ENCODE data around the gene C6orf52.
"Not testable (repeated sequence)": the region's sequence is repeated elsewhere in the genome, so short reads cannot be mapped to it uniquely, and the experiment has no call there.

Gene C6orf52

GRCh38 chr6:10722820-10723566 lies 28.6 kb upstream of the C6orf52 start, which contains the start of gene TMEM14C:
TMEM14C (plus strand) TSS chr6:10723070; CDS start chr6:10724614, 1,544 bp downstream.
- H3K9me3 ChIP-seq, result no peaks in the 10 kb centered on the region
- peak within 1 kb of the TSS; percentile 67 to 85 for H3K4me3 ChIP-seq (ENCODE audit: low read depth in 1 of 2, low read length in 1 of 2)
- no peak for TF ChIP-seq CTCF (IDR thresholded peaks at IDR 0.05)
- no peaks in the 10 kb centered on the region for H3K27me3 ChIP-seq
- H3K27ac ChIP-seq, result peak within 1 kb of the TSS; percentile 66
- H3K36me3 ChIP-seq, result no peaks in the 10 kb centered on the region
- peaks cover 12 to 24% of the 10 kb centered on the region in 2 experiments for H3K4me1 ChIP-seq (ENCODE audit: control insufficient read depth in 1 of 2, insufficient read depth in 1 of 2, low read depth in 1 of 2, low read length in 1 of 2)

GRCh38 chr6:10722570-10722819 lies 28.1 kb upstream of the C6orf52 start:
- H3K9me3 ChIP-seq, result no peaks in the 10 kb centered on the region
- peaks cover 12 to 24% of the 10 kb centered on the region in 2 experiments for H3K4me1 ChIP-seq (ENCODE audit: control insufficient read depth in 1 of 2, insufficient read depth in 1 of 2, low read depth in 1 of 2, low read length in 1 of 2)
- no peaks in the 10 kb centered on the region for H3K36me3 ChIP-seq
- H3K4me3 ChIP-seq (ENCODE audit: low read depth in 1 of 2, low read length in 1 of 2), result peak overlapping the region; percentile 67 to 85
- H3K27me3 ChIP-seq, result no peaks in the 10 kb centered on the region
- peak overlapping the region; percentile 66 for H3K27ac ChIP-seq
- no peak for TF ChIP-seq CTCF (IDR thresholded peaks at IDR 0.05)

GRCh38 chr6:10721850-10722569 lies 27.6 kb upstream of the C6orf52 start:
- peak overlapping the region; percentile 67 to 85 for H3K4me3 ChIP-seq (ENCODE audit: low read depth in 1 of 2, low read length in 1 of 2)
- no peaks in the 10 kb centered on the region for H3K27me3 ChIP-seq
- peaks cover 12 to 24% of the 10 kb centered on the region in 2 experiments for H3K4me1 ChIP-seq (ENCODE audit: control insufficient read depth in 1 of 2, insufficient read depth in 1 of 2, low read depth in 1 of 2, low read length in 1 of 2)
- H3K9me3 ChIP-seq, result no peaks in the 10 kb centered on the region
- no peak for TF ChIP-seq CTCF (IDR thresholded peaks at IDR 0.05)
- no peak overlapping the region for H3K27ac ChIP-seq
- H3K36me3 ChIP-seq, result no peaks in the 10 kb centered on the region

- H3K27me3 ChIP-seq, H3K36me3 ChIP-seq, H3K9me3 ChIP-seq: not testable (repeated sequence)
- H3K27ac ChIP-seq, result peak overlapping the region; percentile 69
- H3K4me1 ChIP-seq (ENCODE audit: control insufficient read depth in 1 of 2, insufficient read depth in 1 of 2, low read depth in 1 of 2, low read length in 1 of 2), result peaks cover 12 to 24% of the 10 kb centered on the region in 2 experiments
- peak overlapping the region; percentile 65 to 67 for H3K4me3 ChIP-seq (ENCODE audit: low read depth in 1 of 2, low read length in 1 of 2)
Measured at GRCh38 chr6:10720960-10721849, 26.8 kb upstream of the C6orf52 start.

GRCh38 chr6:10720265-10720959 lies 26.0 kb upstream of the C6orf52 start:
- Histone ChIP-seq H3K4me1 (ENCODE audit: control insufficient read depth in 1 of 2, insufficient read depth in 1 of 2, low read depth in 1 of 2, low read length in 1 of 2) (peaks cover 12 to 24% of the 10 kb centered on the region in 2 experiments), H3K27ac (peak overlapping the region; percentile 69), H3K36me3 (no peaks in the 10 kb centered on the region), H3K4me3 (ENCODE audit: low read depth in 1 of 2, low read length in 1 of 2) (peak overlapping the region; percentile 65 to 67), H3K9me3 (no peaks in the 10 kb centered on the region), H3K27me3 (no peaks in the 10 kb centered on the region)
- no peak for TF ChIP-seq CTCF (IDR thresholded peaks at IDR 0.05)
